ENCODE measurements around the gene AVPI1.
"Not testable (repeated sequence)": the region's sequence is repeated elsewhere in the genome, so short reads cannot be mapped to it uniquely, and the experiment has no call there.

AVPI1 gene

GRCh38 chr10:97682042-97682441, 5.0 kb downstream of the AVPI1 start:
- no peak for DNase-seq (ENCODE audit: low spot score)

DNA sequence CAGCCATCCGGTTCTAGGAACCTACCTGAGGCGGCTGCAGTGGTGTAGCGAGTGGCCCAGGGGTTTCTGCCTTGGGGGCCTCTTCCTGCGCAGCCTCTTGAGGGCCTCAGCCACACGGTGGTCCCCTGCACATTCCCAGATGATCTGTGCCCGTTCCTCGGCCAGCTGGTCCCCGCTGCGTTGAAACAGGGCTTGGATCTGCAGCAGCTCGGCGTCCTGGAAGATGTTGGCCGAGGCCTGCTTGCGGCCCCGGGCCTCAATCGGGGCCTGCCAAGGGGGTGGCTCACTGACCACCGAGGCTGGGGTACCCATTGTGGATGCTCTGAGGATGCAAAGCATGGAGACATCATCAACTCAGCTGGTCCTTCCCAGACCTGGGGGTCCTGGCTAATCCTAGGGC, 7.4 kb downstream of the AVPI1 start:
- DNase-seq (ENCODE audit: low spot score), result no peak

GRCh38 chr10:97676770-97677581, 10.1 kb downstream of the AVPI1 start:
- peak; percentile 68 for DNase-seq (ENCODE audit: low spot score)

GRCh38 chr10:97675222-97675621, 11.8 kb downstream of the AVPI1 start:
- no peak for DNase-seq (ENCODE audit: low spot score)

DNA sequence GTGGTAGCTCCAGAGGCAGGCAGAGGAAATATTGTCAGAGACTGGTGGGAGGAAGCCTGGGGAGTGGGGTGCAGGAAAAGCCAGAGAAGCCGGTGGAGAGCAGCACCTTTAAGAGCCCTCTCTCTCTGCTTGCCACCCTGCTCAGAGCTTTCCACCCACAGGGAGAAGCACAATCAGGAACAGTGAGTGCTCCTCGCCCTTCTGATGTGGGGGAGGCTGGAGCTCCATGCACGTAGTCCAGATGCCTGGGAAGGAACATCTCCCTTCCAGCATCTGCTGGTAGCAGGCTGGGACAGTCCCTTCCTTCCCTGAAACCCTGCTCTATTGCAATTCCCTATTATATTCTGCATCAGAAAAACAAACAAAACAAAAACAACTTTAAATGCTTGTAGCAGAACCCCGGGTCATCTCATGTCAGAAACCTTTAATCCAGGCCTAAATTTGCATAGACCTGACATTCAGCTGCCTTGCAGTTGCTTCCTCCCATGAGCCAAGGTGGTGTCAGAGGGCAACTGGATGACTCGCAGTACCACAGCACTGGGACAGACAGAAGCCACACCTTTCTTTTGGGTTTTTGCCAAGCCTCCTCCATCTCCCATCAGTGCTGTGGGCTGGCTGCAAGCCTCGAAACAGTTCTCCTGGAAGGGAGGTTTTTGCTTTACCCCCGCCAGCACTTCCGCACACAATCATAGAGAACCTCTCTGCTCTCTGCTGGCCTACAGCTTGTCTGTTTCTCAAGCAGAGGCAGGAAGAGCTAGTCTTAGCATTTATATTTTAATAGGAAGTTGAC, 13.1 kb downstream of the AVPI1 start:
- no peak for DNase-seq (ENCODE audit: low spot score)

DNA sequence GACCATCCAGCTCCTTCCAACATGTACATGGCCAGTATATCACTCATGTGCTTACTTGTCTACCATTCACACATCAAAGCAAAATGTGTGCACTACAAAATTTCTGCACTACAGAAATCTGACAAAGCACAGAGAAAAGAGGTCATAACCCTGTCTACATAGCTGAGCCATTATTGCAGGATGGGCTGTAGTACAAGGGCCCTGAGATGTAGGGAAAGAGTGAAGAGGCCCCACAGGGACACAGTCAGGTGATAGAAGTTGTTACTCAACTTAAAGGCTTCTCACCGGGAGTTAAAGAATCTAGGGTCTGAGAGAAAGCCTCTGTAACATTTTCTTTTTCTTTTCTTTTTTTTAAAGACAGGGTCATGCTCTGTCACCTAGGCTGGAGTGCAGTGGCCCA, 17.5 kb downstream of the AVPI1 start:
- no peak for DNase-seq (ENCODE audit: low spot score)

GRCh38 chr10:97667463-97667862, 19.6 kb downstream of the AVPI1 start:
- no peak for DNase-seq (ENCODE audit: low spot score)

- no peak for DNase-seq (ENCODE audit: low spot score)
Measured at GRCh38 chr10:97666992-97667391, 20.0 kb downstream of the AVPI1 start.

DNA sequence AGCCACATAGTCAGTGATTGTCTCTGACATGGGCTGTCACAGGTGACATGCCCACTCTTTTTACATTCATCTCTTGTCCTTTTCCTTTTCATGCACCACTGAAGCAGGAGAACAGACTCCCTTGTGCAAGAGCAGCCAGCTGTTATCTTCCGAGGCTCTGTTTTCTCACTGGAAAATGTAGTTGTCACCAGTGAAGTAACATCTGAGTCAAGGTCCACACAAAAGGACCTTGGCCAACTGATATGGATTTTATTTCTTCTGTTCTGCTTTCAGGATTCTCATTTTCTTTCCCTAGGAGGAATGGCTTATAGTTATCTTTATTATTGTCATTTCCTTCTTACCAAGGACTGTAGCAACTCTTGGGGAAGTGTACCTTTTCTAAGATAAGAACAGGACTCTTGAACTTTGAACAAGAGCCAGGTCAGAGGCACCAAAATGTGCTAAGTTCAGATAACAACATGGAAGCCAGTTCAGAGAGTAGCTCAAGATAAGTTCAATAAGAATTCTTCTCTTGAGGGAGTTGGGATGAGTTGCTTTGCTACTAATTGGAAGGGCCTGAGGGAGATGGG, 22.7 kb downstream of the AVPI1 start:
- DNase-seq (ENCODE audit: low spot score), result no peak

DNA sequence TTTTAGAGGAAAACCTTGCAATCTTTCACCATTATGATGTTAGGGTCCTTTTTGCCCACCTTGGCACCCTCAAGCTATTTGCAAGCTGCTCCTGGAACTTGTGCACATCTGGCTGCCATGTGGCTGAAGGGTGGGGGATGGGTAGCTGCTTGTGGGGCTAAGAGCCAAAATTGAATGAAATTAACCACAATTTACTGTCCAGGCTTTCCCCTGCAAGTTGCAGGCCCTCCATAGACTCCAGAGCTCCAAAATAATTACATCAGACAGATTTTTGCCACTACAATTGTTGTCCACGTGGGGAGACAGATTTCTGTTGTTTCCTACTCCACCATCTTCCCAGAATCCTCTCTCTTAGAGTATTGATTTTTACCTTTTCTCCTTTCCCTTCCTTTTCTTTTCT, 27.5 kb downstream of the AVPI1 start:
- DNase-seq (ENCODE audit: low spot score), result no peak

GRCh38 chr10:97656777-97657176, 30.3 kb downstream of the AVPI1 start:
- DNase-seq (ENCODE audit: low spot score), result no peak

GRCh38 chr10:97651773-97652172, 35.3 kb downstream of the AVPI1 start:
- DNase-seq (ENCODE audit: low spot score), result no peak

GRCh38 chr10:97650726-97651125, 36.3 kb downstream of the AVPI1 start:
- DNase-seq (ENCODE audit: low spot score), result no peak

DNA sequence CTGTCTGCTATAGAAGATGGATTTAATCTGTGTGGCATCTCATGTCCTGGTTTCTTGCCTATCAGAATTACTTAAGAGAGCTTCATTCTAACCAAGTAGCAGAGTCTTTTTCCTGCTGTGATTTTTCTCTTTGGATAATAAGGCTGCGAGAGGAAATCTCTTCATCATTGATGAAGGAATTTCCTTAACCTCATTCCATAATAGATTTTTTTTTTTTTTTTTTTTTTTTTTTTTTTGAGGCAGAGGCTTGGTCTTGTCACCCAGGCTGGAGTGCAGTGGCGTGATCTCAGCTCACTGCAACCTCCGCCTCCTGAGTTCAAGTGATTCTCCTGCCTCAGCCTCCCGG, 37.7 kb downstream of the AVPI1 start:
- DNase-seq (ENCODE audit: low spot score), result not testable (repeated sequence)

- DNase-seq (ENCODE audit: low spot score), result no peak
Measured at GRCh38 chr10:97648562-97649404, 38.3 kb downstream of the AVPI1 start.

DNA sequence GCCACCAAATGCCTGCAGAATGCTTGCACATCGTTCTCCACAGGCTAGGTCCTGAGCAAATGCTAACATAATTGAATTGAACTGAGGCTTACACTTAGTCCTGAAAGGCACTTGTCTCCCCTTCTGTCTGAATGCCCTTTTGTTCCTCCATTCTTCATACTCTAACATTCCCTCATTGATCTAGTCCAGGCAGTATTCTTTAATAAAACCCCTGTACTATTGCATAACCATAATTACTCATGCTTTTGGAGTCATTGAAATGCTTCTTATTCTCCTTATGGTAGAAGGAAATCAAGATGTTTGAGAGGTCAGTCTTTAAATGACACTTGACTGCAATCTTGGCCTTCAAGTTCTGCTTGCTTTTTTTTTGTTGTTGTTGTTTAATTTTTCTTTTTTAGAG, 39.5 kb downstream of the AVPI1 start:
- DNase-seq (ENCODE audit: low spot score), result no peak

GRCh38 chr10:97644936-97645335, 42.1 kb downstream of the AVPI1 start:
- no peak for DNase-seq (ENCODE audit: low spot score)

DNA sequence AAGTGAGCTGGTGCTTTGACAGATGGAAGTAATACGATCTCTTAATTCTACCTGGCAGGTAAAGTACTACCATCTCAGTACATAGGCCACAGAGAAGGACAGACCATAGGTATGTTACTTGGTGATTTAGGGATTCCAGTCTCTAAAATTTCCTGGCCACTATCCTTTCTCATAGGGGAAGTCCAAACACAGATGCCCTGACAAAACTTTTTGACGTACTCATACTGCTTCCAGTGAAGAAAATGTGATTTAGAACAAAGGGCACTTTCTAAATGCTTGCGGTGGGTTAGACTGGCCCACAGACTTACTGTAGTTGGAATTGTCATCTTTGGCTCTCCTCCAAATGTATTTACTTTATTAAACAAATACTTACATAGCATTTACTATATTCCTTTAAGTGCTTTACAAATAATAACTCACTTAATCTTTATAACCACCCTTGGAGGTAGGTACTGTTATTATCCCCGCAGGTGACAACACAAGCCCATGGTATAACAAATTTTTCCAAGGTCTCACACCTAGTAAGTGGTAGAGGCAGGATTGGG, 43.5 kb downstream of the AVPI1 start:
- DNase-seq (ENCODE audit: low spot score), result no peak

- DNase-seq (ENCODE audit: low spot score), result not testable (repeated sequence)
Measured at GRCh38 chr10:97642471-97643159, 44.4 kb downstream of the AVPI1 start.

DNA sequence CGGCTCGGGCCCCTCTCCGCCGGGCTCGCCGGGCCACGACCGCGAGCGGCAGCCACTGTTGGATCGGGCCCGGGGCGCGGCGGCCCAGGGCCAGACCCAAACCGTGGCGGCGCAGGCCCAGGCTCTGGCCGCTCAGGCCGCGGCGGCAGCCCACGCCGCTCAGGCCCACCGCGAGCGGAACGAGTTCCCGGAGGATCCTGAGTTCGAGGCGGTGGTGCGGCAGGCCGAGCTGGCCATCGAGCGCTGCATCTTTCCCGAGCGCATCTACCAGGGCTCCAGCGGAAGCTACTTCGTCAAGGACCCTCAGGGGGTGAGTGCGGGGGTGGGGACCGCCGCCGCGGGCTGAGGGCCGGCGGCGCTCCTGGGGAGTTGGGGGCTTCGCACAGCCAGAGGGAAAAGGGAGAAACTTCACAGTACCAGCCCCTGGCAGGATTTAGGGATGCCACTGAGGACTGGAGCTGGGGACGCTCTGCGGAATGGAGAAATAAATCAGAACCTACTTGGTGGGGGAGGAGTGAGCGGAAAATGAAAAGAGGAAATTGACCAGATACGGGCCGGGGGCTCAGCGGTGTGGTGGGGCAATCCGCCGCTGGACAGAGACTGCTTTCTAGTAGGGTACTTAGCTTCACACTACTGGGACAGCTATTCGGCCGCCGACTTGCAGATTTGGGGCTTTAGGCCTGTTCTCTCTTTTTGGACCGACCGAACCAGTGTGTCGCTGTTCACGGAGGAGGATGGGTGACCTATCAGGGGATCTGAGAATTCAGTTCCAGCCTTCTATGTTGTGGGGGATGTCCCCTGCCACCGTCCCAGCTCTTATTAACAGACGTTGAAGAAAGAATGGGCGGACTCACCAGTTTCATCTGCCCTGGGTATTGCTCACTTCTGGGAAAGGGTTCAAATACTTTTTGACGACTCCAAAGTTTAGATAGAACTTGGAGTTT, 45.9 kb downstream of the AVPI1 start:
- no peak for DNase-seq (ENCODE audit: low spot score)

Measured in D341Med (cell line).